ENCODE measurements around the gene CADM2.
"Not testable (repeated sequence)": the region's sequence is repeated elsewhere in the genome, so short reads cannot be mapped to it uniquely, and the experiment has no call there.

CADM2 gene

GRCh38 chr3:85672761-85673160, 714.0 kb downstream of the CADM2 start:
- DNase-seq (ENCODE audit: low spot score): no peak

GRCh38 chr3:85678713-85679112, 719.9 kb downstream of the CADM2 start:
- DNase-seq (ENCODE audit: low spot score): no peak

DNA sequence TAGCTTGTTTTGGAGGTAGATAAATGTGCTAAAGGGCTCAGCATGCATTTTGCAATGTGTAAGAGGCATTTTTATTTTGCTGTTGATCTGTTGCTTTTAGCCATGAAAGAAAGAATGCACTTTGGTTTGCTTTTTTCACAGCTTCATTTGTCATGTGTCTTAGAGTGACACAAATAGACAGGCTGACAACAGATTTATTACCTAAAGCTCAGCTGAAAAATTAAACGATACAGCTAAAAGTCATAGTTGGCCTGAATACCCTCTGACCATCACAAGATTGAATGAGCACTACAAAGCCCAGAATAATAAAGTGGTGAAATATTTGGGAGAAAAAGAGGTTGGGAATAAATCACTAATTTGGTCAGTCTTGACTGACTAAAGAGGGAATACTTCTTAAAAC, 723.1 kb downstream of the CADM2 start:
- DNase-seq (ENCODE audit: low spot score): no peak

DNA sequence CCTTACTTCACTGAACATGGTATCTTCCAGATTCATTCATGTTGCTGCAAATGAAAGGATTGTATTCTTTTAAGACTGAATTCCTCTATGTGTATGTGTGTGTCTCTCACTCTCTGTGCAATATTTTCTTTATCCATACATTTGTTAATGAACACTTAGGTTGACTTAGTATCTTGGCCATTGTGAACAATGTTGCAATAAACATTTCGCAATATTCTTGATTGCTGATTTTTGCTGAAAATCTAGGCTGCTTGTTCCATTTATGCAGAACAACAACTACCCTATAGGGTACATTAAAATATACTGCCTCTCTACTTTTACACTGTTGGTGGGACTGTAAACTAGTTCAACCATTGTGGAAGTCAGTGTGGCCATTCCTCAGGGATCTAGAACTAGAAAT, 732.4 kb downstream of the CADM2 start:
- no peak for DNase-seq (ENCODE audit: low spot score)

- no peak for DNase-seq (ENCODE audit: low spot score)
These were observed 738.4 kb downstream of the CADM2 start for GRCh38 chr3:85697156-85697555.

GRCh38 chr3:85706130-85706529, 747.3 kb downstream of the CADM2 start:
- DNase-seq (ENCODE audit: low spot score): no peak

- not testable (repeated sequence) for DNase-seq (ENCODE audit: low spot score)
These were observed 749.5 kb downstream of the CADM2 start for GRCh38 chr3:85708325-85708724.

DNA sequence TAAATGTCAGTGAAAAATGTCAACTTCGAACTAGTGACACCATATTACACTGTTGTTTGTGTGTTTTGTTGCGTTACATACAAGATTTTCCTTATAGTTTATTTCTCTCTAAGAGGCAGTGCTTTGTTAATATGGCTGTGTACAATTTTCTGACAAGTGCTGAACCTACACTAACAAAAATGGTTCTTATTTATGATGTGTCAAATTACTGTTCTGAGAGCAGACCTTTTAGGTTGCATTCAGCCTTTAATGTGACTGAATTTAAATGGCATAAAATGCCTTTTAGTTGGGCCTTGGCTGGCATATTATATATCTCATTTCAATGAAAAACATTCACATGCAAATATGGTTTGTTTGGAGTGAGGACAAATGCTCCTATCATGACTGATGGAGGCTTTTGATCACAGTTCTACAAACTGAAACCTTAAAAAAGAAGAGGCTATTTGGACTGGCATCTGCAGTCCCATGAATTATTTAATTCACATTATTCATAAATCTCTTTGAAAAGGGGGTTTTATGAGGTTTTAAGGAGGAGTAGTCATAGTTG, 750.6 kb downstream of the CADM2 start:
- DNase-seq (ENCODE audit: low spot score): no peak

DNA sequence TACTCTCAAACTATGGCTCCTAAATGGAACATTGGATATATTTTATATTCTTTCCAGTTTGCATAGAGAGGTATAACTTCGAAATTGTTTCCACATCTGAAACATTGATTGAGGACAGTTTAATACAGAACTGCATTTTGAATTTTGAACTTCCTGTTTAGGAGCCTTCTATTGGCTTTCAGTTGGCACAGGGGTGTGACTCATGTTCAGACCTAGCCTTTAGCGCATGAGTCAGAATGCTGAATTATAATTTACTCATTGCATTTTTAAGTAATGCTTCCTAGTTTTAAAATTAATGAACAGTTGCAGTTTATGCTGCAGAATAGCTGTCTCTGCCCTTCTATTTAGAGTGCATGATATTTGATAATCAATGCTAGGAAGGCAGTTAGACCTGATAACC, 751.7 kb downstream of the CADM2 start:
- DNase-seq (ENCODE audit: low spot score): peak; percentile 2

DNA sequence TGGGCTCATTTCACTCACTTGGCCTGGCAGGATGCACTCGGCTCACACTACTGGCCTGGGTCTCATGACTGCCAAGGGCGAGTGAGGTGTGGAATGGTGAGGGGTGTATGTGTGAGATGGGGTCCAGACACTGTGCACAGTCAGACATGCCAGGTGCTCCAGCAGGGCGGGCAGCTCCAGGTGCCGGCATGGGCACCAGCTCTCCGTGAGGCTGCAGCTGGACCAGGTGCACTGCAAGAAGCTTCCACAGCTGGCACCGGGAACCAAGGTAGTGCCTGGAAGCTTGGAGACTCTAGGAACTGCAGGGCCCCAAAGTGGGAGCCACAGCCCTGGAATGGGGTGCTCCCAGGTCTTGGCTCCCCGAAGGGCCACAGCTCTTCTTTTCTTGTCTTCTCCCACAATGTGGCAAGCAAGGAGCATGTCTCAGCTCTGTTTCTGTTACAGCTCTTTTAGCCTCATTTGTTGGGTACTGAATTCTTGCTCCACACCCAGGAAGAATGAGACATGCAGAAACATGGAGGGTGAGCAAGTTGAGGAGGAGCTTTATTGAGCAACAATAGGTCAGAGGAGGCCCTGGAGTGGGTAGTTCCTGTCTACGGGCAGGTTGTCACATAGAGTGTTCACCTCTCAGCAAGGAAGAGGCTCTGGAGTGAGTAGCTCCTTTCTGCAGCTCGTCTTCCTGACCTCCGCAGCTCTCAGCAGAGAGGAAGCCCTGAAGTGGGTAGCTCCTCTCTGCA, 762.8 kb downstream of the CADM2 start:
- DNase-seq (ENCODE audit: low spot score): no peak

DNA sequence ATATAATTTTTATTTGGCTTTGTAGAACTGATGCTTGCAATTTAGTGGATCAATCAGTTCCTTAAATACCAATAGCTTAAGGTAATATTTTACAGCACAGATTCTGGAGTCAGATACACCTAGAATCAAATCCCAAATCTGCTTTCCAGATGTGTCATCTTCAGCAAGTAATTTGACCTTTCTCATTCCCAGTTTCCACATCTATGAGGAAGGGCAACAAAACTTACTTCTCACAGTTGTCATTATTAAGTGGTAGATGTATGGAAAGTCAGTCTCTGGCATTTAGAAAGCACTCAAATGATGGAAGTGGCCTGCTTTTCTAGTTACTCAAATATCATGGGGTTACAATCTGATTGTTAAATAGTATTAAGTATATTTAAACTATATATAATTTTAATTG, 767.0 kb downstream of the CADM2 start:
- no peak for DNase-seq (ENCODE audit: low spot score)

GRCh38 chr3:85726241-85726640, 767.5 kb downstream of the CADM2 start:
- DNase-seq (ENCODE audit: low spot score): no peak

GRCh38 chr3:85737846-85738245, 779.1 kb downstream of the CADM2 start:
- DNase-seq (ENCODE audit: low spot score): no peak

DNA sequence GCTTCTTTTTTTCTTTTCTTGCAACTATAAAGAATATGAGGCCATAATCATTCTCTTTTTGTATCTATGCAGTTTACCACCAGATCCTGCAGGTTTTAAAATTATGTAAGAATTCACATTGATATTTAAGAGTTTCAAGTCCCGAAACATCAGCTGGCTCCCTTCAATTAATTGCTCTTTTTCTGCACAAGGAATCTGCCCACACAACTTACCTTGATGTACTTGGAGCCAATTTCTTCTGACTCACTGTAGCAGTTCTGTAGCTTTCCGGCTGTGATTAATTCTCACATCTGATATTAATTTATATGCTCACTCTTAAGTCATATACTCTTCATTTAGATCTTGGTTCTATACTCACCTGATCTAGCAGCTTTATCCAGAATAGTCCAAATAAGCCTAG, 781.8 kb downstream of the CADM2 start:
- DNase-seq (ENCODE audit: low spot score): no peak

DNA sequence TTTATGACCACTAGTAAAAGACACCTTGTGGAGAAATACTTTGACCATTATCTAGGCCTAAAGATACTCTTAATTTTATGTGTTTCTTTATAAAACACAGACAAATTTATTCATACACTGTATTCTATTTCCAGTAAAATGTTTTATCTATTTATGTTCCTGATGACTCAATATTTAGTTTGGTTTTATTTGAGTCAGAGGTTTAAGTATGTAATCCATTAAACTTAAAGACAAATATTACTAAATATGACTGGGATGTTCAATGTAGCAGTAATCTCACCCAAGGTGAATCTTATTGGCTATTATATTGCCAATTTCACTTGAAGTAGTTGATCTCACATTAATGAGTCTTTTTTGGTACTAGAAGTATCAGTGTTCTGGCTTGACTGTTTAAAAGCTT, 799.7 kb downstream of the CADM2 start:
- no peak for DNase-seq (ENCODE audit: low spot score)

DNA sequence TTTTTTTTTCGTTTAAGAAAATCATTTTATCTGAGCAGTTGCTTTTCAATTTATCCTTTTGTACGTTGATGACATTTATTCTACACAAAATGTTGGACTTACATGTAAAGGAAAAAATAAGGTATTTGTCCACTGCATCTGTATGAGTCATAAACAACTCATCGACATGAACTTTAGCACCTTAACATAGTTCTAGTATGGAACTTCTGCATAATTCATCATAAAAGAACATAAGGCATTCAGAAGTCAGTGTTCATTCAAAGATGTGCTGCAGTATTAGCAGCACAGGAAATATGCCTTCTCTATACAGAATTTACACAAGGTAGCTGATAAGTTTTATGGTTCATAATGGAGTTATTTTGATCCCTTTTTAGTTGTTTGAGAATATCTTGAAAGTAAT, 801.6 kb downstream of the CADM2 start:
- no peak for DNase-seq (ENCODE audit: low spot score)

- DNase-seq (ENCODE audit: low spot score): no peak
These were observed 822.0 kb downstream of the CADM2 start for GRCh38 chr3:85780806-85781205.

- DNase-seq (ENCODE audit: low spot score): no peak
These were observed 823.0 kb downstream of the CADM2 start for GRCh38 chr3:85781806-85782205.

- no peak for DNase-seq (ENCODE audit: low spot score)
These were observed 824.5 kb downstream of the CADM2 start for GRCh38 chr3:85783291-85783690.

- no peak for DNase-seq (ENCODE audit: low spot score)
These were observed 827.0 kb downstream of the CADM2 start for GRCh38 chr3:85785766-85786165.

DNA sequence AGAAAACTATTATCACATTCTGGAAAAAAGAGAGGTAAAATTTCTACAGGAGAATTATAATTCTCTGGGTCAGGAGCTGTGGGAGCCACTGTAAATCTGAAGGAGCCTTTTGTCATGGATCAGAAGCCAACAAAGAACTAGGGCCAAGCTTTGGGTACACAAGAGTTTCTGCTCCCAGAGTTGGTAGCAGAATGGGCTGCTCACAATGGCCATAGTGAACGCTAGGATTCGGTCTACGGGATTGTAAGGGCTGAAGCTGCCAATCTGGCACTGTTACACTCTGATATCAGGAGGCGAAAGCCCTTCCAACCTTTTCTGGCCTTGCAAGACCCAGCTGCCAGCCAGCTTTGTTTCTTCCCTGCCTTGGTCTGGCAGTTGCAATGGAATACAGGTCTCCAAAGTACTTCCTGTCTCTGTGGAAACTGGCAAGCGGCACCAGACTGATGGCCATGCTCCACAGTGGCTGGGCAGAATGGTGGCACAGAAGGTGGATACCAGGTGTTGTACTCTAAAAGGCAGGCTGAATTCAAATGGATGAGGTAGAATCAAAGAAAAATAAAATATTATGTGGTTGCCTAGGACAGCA, 831.7 kb downstream of the CADM2 start:
- no peak for DNase-seq (ENCODE audit: low spot score)

DNA sequence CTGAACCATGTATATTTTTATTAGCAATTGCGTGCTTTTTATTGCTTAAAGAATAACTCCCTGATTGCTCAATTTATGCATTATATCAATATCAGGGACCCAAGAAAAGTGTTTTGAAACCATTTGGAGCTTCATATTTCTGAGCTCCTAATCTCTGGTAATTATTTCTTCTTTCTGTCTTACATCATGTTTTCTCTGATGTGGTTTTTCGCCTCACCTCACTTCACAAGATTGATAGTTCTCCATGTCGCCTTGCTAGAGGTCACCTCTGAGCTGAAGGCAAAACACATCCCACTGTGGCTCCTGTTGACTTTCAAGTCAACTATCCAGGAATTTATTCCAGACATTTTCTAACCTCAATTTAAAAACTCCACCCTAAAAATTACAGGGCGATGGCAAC, 837.4 kb downstream of the CADM2 start:
- DNase-seq (ENCODE audit: low spot score): no peak

- no peak for DNase-seq (ENCODE audit: low spot score)
These were observed 841.9 kb downstream of the CADM2 start for GRCh38 chr3:85800676-85801075.

DNA sequence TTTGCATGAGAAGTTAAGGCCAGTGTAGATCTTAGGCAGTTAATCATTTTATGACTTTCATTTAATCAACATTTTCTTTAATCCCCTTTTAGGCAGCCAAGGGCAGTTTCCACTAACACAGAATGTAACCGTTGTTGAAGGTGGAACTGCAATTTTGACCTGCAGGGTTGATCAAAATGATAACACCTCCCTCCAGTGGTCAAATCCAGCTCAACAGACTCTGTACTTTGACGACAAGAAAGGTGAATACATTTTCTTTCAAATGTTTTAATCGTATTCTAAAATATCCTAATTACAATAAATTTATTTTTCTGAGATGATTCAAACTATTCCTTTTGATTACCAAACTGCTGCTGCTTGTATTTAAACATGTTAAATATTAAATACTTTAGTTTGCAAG, 843.2 kb downstream of the CADM2 start:
- DNase-seq (ENCODE audit: low spot score): no peak

All from hepatic stellate cell (primary cell).